ENCODE data around the gene LAMC2.
"Not testable (repeated sequence)": the region's sequence is repeated elsewhere in the genome, so short reads cannot be mapped to it uniquely, and the experiment has no call there.

LAMC2 gene

DNA sequence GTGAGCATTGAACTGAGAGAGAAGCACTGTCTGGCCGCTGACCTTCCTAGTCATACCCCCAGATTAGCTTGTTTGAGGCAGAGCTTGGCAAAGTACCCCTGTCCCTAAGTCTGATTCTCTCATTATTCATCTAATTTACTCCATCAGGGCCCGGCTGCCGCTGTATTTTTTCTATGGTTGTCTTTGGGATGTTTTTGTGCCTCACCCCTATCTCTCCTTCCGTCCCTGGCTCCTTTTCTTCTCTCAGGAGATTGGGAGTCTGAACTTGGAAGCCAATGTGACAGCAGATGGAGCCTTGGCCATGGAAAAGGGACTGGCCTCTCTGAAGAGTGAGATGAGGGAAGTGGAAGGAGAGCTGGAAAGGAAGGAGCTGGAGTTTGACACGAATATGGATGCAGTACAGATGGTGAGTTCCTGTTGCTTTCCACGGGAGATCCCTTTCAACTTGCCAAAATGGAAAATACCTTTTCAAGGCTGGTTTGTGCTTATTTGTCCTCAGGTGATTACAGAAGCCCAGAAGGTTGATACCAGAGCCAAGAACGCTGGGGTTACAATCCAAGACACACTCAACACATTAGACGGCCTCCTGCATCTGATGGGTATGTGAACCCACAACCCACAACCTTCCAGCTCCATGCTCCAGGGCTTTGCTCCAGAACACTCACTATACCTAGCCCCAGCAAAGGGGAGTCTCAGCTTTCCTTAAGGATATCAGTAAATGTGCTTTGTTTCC is 53.9 kb downstream of the LAMC2 start:
- DNase-seq: no peak

DNA sequence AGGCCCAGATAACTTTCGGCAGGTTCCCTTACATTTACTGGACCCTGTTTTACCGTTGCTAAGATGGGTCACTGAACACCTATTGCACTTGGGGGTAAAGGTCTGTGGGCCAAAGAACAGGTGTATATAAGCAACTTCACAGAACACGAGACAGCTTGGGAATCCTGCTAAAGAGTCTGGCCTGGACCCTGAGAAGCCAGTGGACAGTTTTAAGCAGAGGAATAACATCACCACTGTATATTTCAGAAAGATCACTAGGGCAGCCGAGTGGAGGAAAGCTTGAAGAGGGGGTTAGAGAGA is 54.4 kb downstream of the LAMC2 start:
- no peak for DNase-seq

DNA sequence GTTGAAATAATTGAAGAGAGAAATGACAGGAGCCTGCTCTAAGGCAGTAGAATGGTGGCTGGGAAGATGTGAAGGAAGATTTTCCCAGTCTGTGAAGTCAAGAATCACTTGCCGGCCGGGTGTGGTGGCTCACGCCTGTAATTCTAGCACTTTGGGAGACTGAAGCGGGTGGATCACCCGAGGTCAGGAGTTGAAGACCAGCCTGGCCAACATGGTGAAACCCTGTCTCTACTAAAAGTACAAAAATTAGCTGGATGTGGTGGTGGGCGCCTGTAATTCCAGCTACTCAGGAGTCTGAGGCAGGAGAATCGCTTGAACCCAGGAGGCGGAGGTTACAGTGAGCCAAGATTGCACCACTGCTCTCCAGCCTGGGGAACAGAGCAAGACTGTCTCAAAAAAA is 54.8 kb downstream of the LAMC2 start:
- not testable (repeated sequence) for DNase-seq

DNA sequence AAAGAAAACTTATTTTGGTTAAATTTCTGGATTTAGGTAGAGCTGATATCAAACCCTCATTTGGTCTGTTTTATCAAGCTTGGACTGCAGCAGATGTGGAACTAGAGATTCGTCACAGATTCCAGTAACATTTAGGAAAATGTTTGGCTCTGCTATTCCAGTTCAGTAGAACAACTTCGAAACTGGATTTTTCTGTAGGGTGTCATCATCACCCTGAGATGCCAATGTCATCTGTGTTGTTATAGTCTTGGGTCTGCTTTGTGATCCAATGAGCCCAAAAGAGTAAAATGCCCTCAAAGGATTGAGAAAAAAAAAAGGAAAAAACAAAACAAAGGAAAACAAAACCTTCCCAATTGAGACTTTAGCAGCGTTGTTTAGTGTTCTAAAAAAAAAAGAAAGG is 55.4 kb downstream of the LAMC2 start:
- no peak for DNase-seq

DNA sequence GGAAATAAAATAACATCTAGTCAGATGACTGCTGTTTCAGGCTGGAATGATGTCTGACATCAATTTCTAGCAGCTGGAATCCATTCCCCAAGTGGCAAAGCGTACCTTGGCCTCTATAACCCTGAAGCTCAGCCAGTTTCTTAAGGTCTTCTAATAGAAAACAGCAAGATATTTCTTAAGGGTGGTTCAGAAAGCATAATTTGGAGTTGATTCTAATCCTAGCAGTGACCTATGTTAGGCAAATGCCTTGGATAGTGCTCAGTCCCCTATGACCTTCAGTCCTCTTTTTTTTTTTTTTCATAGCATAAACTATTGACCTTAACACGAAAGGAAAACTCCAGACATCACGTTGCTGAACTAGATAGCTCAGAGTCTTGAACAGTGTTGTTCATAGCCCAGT is 56.5 kb downstream of the LAMC2 start:
- DNase-seq: no peak

DNA sequence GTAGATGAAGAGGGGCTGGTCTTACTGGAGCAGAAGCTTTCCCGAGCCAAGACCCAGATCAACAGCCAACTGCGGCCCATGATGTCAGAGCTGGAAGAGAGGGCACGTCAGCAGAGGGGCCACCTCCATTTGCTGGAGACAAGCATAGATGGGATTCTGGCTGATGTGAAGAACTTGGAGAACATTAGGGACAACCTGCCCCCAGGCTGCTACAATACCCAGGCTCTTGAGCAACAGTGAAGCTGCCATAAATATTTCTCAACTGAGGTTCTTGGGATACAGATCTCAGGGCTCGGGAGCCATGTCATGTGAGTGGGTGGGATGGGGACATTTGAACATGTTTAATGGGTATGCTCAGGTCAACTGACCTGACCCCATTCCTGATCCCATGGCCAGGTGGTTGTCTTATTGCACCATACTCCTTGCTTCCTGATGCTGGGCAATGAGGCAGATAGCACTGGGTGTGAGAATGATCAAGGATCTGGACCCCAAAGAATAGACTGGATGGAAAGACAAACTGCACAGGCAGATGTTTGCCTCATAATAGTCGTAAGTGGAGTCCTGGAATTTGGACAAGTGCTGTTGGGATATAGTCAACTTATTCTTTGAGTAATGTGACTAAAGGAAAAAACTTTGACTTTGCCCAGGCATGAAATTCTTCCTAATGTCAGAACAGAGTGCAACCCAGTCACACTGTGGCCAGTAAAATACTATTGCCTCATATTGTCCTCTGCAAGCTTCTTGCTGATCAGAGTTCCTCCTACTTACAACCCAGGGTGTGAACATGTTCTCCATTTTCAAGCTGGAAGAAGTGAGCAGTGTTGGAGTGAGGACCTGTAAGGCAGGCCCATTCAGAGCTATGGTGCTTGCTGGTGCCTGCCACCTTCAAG is 57.3 kb downstream of the LAMC2 start:
- DNase-seq: no peak

DNA sequence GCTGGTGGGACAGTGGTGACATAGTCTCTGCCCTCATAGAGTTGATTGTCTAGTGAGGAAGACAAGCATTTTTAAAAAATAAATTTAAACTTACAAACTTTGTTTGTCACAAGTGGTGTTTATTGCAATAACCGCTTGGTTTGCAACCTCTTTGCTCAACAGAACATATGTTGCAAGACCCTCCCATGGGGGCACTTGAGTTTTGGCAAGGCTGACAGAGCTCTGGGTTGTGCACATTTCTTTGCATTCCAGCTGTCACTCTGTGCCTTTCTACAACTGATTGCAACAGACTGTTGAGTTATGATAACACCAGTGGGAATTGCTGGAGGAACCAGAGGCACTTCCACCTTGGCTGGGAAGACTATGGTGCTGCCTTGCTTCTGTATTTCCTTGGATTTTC is 58.4 kb downstream of the LAMC2 start:
- no peak for DNase-seq

DNA sequence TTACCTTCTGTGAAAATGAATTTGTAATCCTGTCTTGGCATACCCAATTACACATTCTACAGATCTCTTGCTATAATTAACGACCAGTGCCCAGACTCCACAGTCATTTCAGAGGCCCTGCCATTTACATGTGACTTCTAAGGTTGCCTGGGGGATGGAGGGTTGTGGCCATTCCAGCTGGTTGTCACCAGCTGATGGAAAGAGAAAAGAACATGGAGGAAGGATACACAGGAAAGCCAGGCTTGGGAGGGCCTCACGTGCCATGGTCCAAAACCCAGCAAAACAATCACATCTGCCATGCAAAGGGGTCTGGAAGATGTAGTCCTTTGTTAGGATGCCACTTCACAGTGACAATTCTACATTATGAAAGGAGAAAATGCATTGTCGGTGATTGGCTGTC is 59.3 kb downstream of the LAMC2 start:
- no peak for DNase-seq

DNA sequence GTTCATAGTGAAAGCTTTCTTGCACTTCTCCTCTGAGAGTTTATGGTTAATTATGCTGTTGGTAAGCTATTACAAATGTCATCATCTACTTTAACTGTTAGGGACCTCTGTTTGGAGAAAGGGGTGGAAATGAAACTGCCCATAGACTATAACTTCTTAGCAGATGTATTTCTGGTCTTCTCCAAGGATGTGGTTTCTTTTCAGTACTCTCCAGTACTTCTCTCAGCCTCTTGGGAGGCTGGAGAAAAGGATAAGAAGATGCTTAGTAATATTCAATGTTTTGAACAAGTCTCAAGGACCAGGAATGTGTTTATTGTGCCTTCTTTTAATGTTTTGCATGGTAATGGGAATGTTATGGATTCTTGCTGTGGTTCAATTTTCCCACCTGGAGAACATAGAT is 60.4 kb downstream of the LAMC2 start:
- DNase-seq: no peak

DNA sequence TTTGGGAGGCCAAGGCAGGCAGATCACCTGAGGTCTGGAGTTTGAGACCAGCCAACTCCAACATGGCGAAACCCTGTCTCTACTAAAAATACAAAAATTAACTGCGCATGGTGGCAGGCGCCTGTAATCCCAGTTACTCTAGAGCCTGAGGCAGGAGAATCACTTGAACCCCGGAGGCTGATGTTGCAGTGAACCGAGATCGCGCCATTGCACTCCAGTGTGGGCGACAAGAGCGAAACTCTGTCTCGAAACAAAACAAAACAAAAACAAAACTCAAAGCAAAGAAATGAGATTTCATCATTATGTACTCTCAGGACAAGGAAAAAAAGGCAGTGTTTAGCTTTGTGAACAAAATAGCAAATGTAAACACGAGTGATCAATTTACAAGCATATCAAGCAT is 61.0 kb downstream of the LAMC2 start:
- DNase-seq: no peak

DNA sequence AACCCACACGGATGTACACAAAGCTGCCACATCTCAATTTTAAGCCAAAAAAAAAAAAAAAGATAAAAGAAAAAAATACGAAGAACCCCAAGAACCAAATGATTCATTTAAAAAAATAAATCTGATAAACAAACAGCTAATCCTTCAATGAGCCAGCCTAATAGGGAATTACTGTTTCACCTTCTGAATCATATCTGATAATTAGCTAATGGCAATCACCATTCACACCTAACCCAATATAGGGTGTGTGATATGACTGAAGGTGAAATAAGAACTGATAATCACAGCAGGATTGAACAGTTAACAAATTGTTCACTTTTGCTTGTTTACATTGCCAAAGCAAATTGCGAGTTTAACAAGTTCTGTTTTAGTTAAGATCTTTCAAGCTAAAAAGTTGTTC is 61.4 kb downstream of the LAMC2 start:
- no peak for DNase-seq

DNA sequence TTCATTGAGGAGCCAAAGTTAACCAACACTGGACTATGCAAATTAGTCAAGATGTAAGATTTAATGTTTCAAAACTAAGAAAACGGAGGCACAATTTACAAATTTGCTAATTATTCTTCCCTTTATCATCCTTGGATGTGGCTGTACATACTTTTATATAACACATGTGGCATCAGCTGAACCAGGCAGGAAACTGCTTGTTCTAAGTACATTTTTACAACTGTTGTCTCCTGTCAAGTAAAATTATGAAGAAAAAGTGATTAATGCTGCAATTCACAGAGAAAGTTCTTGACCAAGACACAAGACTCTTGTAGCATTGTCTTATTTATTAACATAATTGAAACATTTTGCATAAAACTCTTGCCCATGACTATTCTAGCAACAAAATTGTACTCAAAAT is 61.9 kb downstream of the LAMC2 start:
- DNase-seq: no peak

DNA sequence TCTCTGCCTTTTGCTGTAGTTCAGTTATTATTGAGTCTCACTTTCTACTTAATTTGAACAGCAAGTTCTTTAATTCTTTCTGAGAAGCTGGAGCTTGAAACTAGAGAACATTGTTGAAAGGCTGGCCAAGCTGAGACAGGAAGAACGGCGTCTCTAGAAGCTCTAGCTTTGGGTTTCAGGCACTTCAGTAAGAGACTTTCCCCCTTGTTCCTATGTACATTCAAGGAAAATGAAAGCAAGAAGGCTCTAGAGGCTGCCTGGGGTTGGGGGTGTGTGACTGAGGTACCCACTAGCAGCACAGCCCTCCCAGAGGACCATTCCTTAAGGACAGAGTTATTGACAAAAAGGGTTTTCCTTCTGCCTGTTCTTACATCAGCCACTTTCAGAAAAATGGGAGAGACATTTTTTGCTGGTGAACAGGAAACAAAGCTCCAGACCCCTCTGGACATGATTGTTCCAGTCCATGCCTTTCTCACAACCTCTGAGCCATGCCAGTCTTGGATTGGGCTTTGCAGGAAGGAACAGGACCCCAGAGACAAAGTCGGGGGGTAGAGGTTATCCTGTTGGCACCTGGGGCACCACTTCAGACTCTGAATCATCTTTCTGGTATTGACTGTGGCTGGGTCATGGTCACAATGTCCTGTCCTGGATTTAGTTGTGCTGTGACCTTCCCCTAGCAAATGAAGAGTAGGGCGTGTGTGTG is 63.1 kb downstream of the LAMC2 start:
- no peak for DNase-seq

DNA sequence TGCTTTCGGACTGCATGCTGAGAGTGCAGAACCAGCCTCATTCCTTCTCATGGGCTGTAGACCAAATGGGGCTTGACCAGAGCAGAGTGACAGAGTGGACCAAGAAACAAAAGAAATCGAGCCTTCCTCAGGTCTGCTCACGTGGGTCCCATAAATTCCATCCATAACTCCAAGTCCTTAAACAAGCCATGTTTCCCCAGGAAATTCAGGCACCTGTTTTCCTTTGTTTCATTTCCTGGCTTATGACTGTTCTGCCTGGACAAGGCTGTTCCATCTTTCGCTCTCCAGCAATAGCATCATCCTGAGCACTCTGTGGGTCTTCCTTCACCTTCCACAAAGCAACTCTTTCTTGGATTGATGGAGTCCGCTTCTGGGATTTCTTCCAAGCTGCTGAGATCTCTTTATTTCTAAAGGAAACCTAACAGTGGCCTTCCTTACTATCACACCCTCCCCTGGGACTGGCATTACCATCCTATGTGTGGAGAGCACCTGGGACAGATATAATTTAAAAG is 63.9 kb downstream of the LAMC2 start:
- DNase-seq: no peak

DNA sequence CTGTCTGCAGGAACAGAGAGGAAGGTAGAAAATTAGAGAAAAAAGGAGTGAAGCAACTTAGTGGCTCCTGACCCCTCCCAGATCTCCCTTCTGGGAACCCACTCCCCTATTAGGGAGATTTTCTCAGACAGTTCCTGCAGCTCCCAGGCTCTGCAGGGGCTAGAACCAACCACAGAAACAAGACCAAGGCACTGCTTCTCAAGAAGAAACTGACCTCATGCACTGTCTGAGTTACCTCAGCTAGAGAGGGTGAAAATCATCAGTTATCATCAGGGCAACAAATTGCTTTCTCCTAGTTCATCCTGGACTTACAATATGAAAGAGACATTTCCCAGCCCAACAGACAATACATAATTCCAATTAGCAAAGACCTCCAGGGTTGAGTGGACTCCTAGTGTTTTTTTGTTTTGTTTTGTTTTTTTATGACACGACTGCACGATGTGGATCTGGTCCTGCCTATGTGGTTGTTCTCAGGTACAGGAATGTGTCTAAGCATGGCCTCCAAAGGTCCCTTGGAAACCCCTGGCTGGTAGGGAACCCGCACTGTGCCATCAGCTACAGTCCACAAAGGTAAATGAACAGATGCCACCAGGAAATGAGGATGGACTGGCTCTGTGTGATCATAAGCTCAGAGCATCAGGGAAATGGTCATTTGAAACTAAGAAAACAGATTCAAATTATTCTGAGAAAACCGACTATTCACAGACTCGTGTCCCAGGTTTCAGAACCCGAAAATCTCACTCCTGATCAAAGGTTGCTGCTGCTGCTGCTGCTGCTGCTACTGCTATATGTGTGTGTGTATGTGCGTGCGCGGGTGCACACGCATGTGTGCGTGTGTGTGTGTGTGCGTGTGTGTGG is 65.3 kb downstream of the LAMC2 start:
- DNase-seq: no peak

DNA sequence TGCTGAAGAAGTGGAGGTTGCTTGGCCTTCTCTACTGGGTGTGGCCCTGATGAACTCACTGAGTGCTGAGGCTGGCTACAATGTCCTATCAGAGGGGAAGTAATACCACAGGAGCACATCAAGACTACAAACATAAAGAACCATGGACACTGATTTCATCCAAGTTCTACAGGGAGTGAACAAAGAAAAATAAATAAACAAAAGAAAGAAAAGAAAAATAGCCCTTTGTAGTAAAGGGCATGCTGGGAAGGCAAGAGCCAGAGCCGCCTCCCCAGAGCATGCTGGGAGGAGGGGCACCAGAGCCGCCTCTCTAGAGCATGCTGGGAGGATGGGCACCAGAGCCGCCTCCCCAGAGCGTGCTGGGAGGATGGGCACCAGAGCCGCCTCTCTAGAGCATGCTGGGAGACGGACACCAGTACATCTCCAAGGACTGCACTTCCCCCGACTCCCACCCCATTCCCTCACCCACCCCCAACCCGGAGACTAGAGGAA is 65.9 kb downstream of the LAMC2 start:
- no peak for DNase-seq

DNA sequence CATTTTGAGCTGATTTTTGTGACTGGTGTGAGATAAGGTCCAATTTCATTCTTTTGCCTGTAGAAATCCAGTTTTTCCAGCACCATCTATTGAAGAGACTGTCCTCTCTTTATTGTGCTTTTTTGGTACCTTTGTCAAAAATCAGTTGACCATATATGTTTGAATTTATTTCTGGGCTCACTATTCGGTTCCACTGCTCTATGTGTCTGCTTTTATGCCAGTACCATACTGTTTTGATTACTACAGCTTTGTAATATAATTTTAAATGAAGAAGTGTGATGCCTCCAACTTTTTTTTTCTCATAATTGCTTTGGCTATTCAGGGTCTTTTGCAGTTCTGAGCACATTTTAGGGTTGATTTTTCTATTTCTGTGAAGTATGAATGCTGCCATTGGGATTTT is 69.0 kb downstream of the LAMC2 start:
- no peak for DNase-seq

DNA sequence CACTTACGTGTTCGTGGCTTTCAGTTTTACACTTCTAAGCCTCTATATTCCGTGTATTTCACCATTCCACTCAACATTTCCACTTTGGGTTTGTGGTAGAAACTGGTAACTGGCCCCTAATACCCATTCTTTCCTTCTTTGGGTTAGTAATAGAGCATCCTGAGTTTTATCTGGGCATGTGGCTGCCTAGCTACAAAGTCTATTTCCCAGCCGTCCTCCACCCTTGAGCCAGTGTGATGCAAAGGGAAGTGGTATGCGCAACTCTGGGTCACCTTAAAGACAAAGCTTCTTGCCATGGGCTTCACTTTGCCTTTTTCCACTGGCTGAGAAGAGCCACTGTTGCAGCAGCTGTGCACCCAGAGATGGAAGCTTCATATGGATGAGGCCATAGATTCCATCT is 73.9 kb downstream of the LAMC2 start:
- DNase-seq: no peak

DNA sequence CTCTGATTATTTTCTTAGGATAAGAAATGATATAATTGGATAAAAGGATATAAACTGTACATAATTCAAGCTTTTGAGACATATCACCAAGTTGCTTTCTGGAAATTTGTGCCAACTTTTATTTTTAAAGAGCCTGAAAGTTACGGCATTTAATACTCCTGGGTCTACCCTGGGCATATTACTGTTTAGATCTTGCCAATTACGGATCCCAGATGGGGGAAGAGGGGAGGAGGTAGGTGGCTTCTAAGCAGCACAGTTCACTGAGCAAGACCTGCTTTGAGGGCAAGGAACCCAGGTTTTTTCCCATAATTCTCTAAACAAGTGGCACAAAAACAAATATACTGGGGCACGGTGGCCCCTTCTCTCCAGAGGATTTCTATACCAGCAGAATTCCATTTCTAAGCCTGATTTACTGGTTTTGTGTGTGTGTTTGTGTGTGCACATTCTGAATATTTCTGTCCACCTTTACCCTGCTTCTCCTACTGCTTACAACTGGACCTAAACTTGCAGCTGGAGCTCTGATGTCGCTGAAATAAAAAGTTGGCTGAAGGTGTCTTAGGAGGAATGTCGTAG is 76.7 kb downstream of the LAMC2 start:
- no peak for DNase-seq

DNA sequence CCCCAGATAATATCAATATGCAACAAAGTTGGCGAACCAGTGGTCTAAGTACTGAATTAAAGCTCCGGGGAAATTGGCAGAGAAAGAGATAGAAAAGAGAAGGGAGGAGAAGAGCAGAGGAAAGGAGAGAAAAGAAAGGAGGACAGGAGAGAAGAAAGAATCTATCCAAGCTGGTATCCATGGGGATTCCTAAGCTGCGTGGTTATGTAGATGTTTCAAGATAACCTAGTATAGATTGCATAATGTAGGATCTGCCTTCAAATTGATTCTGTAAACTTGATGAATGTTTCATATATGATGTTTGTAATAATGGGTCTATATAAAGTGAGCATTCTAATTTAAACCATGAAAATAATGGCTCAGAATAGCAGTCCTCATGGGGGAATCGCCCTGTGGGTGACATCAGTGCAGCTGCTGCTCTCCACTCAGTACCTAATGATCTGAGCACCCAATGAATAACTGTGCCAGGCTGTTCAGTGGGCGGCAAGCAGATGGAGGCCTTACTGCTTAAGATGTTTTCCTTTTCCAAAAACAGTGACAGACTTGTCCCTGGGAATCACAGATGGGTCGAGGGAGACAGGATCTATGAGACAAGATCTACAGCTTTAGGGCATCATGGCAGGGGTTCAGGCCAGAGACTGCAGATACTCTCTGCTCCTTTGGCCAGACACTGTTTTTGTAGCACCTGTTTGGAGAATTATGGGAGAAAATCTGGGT is 78.0 kb downstream of the LAMC2 start:
- no peak for DNase-seq

DNA sequence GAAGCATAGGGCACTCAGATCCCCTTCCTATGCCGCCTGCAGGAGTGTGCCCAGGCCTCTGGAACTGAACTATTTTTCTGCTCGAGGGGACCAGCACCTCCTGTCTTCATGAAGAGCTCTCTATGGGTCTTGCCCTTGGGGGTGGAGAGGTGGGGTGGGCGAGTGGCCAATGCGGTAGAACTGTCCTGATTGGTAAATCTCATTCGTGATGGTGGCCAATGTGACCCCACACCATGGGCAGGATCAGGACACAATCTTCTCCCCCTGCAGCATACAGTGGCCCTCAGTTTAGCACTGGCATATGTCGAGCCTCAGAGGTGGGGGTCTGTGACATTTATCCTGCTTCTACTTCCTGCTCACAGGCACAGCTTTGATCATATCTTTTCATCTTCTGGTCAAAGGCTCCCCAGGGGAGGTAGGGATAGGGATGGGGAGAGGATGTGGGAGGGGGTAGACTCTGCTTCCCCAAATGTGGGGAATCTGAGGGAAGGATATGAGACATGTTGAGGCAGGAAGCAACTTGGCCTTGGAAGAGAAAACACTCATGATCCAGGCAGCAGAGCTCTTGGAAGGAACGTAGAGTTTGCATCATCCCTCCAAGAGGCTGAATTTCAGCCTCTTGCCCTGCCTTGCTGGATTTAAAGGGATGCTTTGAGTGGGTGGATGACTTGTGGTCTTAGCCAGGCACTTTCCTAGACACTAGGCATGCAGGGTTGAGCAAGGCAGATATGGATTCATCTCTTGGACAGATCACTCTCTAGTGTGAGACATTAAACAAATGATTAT is 81.8 kb downstream of the LAMC2 start:
- no peak for DNase-seq
